HCT116 (cell line): ENCODE results near the gene GLDN.

ENCODE experiments used
- ATF3 ChIP-seq: IDR thresholded peaks from 2 replicates; pipeline ENCODE4 v1.6.1; 2012
- CTCF ChIP-seq, 3 experiments: fragments of 200-600 bp in 1 of 3; sonication (generic) in 1 of 3; IDR thresholded peaks in 2 of 3; conservative IDR thresholded peaks in 1 of 3; 2 replicates each; pipeline ENCODE4 v1.5.1; 2012 to 2017; ENCODE audit warnings: low read depth in 2 of 3, low read length in 2 of 3, antibody characterized with exemption in 1 of 3, borderline replicate concordance in 1 of 3, control low read depth in 1 of 3, mild to moderate bottlenecking in 1 of 3, mixed read lengths in 1 of 3, mixed run types in 1 of 3, moderate library complexity in 1 of 3; ENCODE audit not compliant: insufficient read depth in 1 of 3
- EZH2 ChIP-seq: fragments of 200-600 bp; sonication (generic); IDR thresholded peaks from 2 replicates; pipeline ENCODE4 v1.6.1; 2017; ENCODE audit warnings: antibody characterized with exemption, mixed run types
- JUND ChIP-seq: IDR thresholded peaks from 2 replicates; pipeline ENCODE4 v1.6.1; 2012
- POLR2A ChIP-seq: IDR thresholded peaks from 2 replicates; pipeline ENCODE4 v1.7.0; 2011; ENCODE audit warnings: borderline replicate concordance; ENCODE audit not compliant: insufficient read depth, insufficient read length; ENCODE audit errors: extremely low read depth
- POLR2AphosphoS5 ChIP-seq: IDR thresholded peaks from 2 replicates; pipeline ENCODE4 v1.6.1; 2011; ENCODE audit warnings: mild to moderate bottlenecking, low read depth, low read length, moderate library complexity
- SIN3A ChIP-seq: IDR thresholded peaks from 2 replicates; pipeline ENCODE4 v1.6.1; 2012; ENCODE audit warnings: low read depth
- SRF ChIP-seq: IDR thresholded peaks from 2 replicates; pipeline ENCODE4 v1.6.1; 2012; ENCODE audit warnings: low read depth
- TCF7L2 ChIP-seq: IDR thresholded peaks from 2 replicates; pipeline ENCODE4 v1.7.0; 2011; ENCODE audit warnings: borderline replicate concordance, inconsistent platforms; ENCODE audit not compliant: insufficient read depth, insufficient read length; ENCODE audit errors: extremely low read depth
- TF ChIP-seq, protein P1 (sequence below): IDR thresholded peaks from 2 replicates; pipeline ENCODE4 v1.6.1; 2011; ENCODE audit warnings: mild to moderate bottlenecking, low read length, moderate library complexity; ENCODE audit not compliant: insufficient replicate concordance; ENCODE audit errors: extremely low read depth
- TF ChIP-seq, protein P2 (sequence below): IDR thresholded peaks from 2 replicates; pipeline ENCODE4 v1.6.1; 2012

GRCh38 chr15:51398626-51399025, 57.2 kb downstream of the GLDN start:
- TF ChIP-seq CTCF (IDR thresholded peaks at IDR 0.05 in 2 of 3, conservative IDR thresholded peaks at IDR 0.05 in 1 of 3; ENCODE audit: borderline replicate concordance in 1 of 3, insufficient read depth in 1 of 3, low read depth in 2 of 3, low read length in 2 of 3) (no peak), SIN3A (no peak), POLR2A (no peak), EZH2 (no peak), POLR2AphosphoS5 (no peak), ATF3 (no peak), JUND (no peak), TCF7L2 (no peak), SRF (no peak)
- TF ChIP-seq, protein P1, sequence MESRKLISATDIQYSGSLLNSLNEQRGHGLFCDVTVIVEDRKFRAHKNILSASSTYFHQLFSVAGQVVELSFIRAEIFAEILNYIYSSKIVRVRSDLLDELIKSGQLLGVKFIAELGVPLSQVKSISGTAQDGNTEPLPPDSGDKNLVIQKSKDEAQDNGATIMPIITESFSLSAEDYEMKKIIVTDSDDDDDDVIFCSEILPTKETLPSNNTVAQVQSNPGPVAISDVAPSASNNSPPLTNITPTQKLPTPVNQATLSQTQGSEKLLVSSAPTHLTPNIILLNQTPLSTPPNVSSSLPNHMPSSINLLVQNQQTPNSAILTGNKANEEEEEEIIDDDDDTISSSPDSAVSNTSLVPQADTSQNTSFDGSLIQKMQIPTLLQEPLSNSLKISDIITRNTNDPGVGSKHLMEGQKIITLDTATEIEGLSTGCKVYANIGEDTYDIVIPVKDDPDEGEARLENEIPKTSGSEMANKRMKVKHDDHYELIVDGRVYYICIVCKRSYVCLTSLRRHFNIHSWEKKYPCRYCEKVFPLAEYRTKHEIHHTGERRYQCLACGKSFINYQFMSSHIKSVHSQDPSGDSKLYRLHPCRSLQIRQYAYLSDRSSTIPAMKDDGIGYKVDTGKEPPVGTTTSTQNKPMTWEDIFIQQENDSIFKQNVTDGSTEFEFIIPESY = no peak
- TF ChIP-seq, protein P2, sequence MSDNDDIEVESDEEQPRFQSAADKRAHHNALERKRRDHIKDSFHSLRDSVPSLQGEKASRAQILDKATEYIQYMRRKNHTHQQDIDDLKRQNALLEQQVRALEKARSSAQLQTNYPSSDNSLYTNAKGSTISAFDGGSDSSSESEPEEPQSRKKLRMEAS = no peak
